Lower leg skin (tissue), 4 donors: ENCODE results near the gene MAST3. TPM values are rescaled to one million over a fixed set of nuclear protein-coding genes. Genes with fewer than 3 reads are reported as not detected.

Source experiments
- DNase-seq, 2 donors: peaks; one replicate each; pipeline ENCODE4 v3.0.0-alpha.2; 2019; ENCODE audit warnings: low spot score in 2 of 2
- H3K4me3 ChIP-seq: fragments of 200-600 bp; sonication (generic); 2 replicates; pipeline ENCODE4 v1.5.1; 2017; ENCODE audit warnings: mild to moderate bottlenecking, low read depth; ENCODE audit not compliant: poor library complexity, severe bottlenecking
- CTCF ChIP-seq, 3 donors: fragments of 450-650 bp; IDR thresholded peaks; one replicate each; pipeline ENCODE4 v1.5.1; 2016; ENCODE audit warnings: antibody characterized with exemption in 3 of 3, mild to moderate bottlenecking in 3 of 3, moderate library complexity in 2 of 3
- POLR2A ChIP-seq, 2 donors: fragments of 450-650 bp; IDR thresholded peaks; one replicate each; pipeline ENCODE4 v1.6.1; 2016 to 2017; ENCODE audit warnings: antibody characterized with exemption in 2 of 2, mild to moderate bottlenecking in 1 of 2, moderate library complexity in 1 of 2
- WGBS, 2 donors: methylation state at CpG; one replicate each; pipeline ENCODE4 v1.1.5; 2018; 5-methylcytosine and 5-hydroxymethylcytosine counted together
- intact Hi-C: fragments of 100-400 bp; cut with DNase I; formaldehyde crosslinking; loops from one replicate; pipeline ENCODE4 v1.15.0; 2023; ENCODE audit warnings: low total_unique reads
- total RNA-seq, 4 donors: library from RNA; depleted of rRNA; stranded (reverse); fragments of >200 nt; gene quantifications; one replicate each; pipeline ENCODE4 v1.1.0, GENCODE V29; 2016

Gene MAST3
- total RNA-seq, 4 donors from 2014 or later = 12.9 to 19.8 (median 17.0) TPM

GRCh38 chr19:18193388-18194180 lies 96.0 kb downstream of the MAST3 start:
- 3 to 6% methylated on average over 17 to 45 of the region's 46 CpGs for WGBS, 2 donors
- peak overlapping the region; percentile 63 for H3K4me3 ChIP-seq
- intact Hi-C loops = no loop called here
- DNase-seq = no peak
- TF ChIP-seq POLR2A (IDR thresholded peaks at IDR 0.05) = no peak
- no peak for TF ChIP-seq CTCF (IDR thresholded peaks at IDR 0.05)

DNA sequence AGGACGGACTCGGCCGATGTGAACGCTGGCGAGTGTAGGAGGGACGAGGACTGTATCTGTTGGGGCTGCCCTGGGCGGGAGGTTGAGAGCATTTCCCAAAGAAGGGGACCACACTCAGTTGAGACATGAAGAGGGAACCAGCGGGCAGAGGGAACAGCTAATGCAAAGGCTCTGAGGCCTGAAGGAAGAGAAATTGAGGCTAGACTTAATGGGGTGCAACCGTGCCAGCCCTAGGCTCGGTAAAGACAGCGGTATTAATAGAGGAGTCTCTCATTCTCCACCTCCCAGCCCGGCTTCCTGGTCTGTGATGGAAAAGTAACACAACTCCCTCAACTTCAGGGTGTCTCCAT lies 96.6 kb downstream of the MAST3 start:
- H3K4me3 ChIP-seq = no peak overlapping the region

GRCh38 chr19:18194554-18195238 lies 97.1 kb downstream of the MAST3 start:
- DNase-seq = no peak
- TF ChIP-seq CTCF (IDR thresholded peaks at IDR 0.05) (no peak), POLR2A (IDR thresholded peaks at IDR 0.05) (no peak)
- 18 to 26% methylated on average over 16 to 27 of the region's 27 CpGs for WGBS, 2 donors
- intact Hi-C loops = no loop called here
- no peak overlapping the region for H3K4me3 ChIP-seq

More for the DNA sequence above, 96.6 kb downstream of the MAST3 start:
- intact Hi-C loops = no loop called here
- WGBS, 2 donors = 44 to 57% methylated on average over 12 of the region's 12 CpGs
- no peak for TF ChIP-seq POLR2A (IDR thresholded peaks at IDR 0.05)
- no peak for TF ChIP-seq CTCF (IDR thresholded peaks at IDR 0.05)
- no peak for DNase-seq

GRCh38 chr19:18196511-18196845 lies 98.9 kb downstream of the MAST3 start:
- no peak for DNase-seq
- 85 to 90% methylated on average over 7 of the region's 7 CpGs for WGBS, 2 donors
- TF ChIP-seq CTCF (IDR thresholded peaks at IDR 0.05) = no peak
- TF ChIP-seq POLR2A (IDR thresholded peaks at IDR 0.05) = no peak
- intact Hi-C loops = no loop called here
- no peak overlapping the region for H3K4me3 ChIP-seq

GRCh38 chr19:18197306-18197705 lies 99.7 kb downstream of the MAST3 start:
- intact Hi-C loops = no loop called here
- H3K4me3 ChIP-seq = no peak overlapping the region
- TF ChIP-seq CTCF (IDR thresholded peaks at IDR 0.05) (no peak), POLR2A (IDR thresholded peaks at IDR 0.05) (no peak)
- 89 to 91% methylated on average over 17 to 18 of the region's 18 CpGs for WGBS, 2 donors
- no peak for DNase-seq
